Measurements from ENCODE around the gene KRTAP5-10. TPM values are rescaled to one million over a fixed set of nuclear protein-coding genes. Genes with fewer than 3 reads are reported as not detected.
"Not testable (repeated sequence)": the region's sequence is repeated elsewhere in the genome, so short reads cannot be mapped to it uniquely, and the experiment has no call there.

KRTAP5-10 gene
- polyA plus RNA-seq, 1 experiment, result 0.06 TPM

DNA sequence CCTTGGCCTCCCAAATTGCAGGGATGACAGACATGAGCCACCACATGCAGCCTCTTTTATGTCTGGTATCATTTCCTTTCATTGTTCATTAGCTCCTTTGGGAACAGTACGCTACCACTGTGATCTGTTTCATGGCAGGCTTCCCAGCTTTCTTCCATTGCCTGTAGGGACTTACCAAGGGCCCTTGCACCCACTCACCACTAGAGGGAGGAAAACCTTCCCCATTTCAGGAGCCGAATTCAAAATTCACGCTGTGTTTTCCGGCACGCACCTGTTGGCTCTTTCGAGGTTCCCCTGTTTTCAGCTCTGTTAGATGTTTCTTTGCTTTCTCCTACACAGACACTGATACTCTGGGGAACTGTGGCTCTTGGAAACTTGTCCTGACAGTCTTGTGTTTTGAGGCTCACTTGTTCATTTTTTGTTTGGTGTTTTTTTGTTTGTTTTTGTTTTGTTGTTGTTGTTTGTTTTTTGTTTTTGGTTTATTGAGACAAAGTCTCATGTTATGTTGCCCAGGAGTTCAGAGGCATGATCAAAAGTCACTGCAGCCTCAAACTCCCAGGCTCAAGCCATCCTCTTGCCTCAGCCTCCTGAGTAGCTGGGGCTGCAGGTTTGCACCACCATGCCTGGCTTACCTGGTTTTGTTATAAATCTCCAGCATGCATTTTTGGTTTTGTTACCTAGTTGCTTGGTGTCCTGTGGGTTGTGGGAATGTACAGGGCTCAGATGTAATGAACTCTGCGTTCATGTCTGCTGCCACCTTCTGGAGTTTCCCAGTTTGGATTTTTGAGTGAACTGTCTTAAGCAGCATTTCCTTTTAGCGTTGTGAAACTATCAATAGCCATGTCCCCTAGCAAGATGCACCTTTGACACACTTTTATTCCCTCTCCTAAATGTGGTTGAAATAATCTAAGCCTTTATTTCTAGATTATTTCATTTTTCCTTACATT is 15.0 kb downstream of the KRTAP5-10 start:
- TF ChIP-seq CTCF (IDR thresholded peaks at IDR 0.05; ENCODE audit: insufficient read depth, low read depth, low read length), result peak; percentile 91
- Histone ChIP-seq H3K4me3 (ENCODE audit: low read depth, low read length) (no peak overlapping the region), H3K27me3 (ENCODE audit: control insufficient read depth, insufficient read depth, low read length) (no peaks in the 10 kb centered on the region; the same call in 1 of the 2 replicates), H3K36me3 (ENCODE audit: control insufficient read depth, insufficient read depth, low read length) (no peaks in the 10 kb centered on the region)
- POLR2A ChIA-PET, result interaction anchor here (0.6 kb wide), 1 partner anchor 889 kb away, joined by 6 read pairs; no protein-coding TSS in a partner anchor
- CTCF ChIA-PET, result interaction anchor here (0.5 to 1.9 kb wide), 9 partner anchors 9 to 817 kb away, joined by 3 to 14 read pairs (median 4); no protein-coding TSS in a partner anchor
- no peak for DNase-seq (ENCODE audit: low read depth)

- H3K36me3 ChIP-seq (ENCODE audit: control insufficient read depth, insufficient read depth, low read length), result no peaks in the 10 kb centered on the region
- no peak for TF ChIP-seq CTCF (IDR thresholded peaks at IDR 0.05; ENCODE audit: insufficient read depth, low read depth, low read length)
- CTCF ChIA-PET, result interaction anchor here (0.9 kb wide), 1 partner anchor 17 kb away, joined by 3 read pairs; no protein-coding TSS in a partner anchor
Observed at GRCh38 chr11:71581826-71582225, 16.5 kb downstream of the KRTAP5-10 start.

GRCh38 chr11:71582309-71582895 is 17.0 kb downstream of the KRTAP5-10 start, which contains the start of gene KRTAP5-11:
Gene KRTAP5-11 (minus strand): TSS chr11:71582875. CDS start chr11:71582837, 38 bp downstream.
- POLR2A ChIA-PET, result no interaction called here
- Histone ChIP-seq H3K27me3 (ENCODE audit: control insufficient read depth, insufficient read depth, low read length) (no peaks in the 10 kb centered on the region; the same call in 1 of the 2 replicates), H3K4me3 (ENCODE audit: low read depth, low read length) (no peak within 1 kb of the TSS), H3K36me3 (ENCODE audit: control insufficient read depth, insufficient read depth, low read length) (no peaks in the 10 kb centered on the region)
- DNase-seq (ENCODE audit: low read depth), result no peak
- CTCF ChIA-PET, result interaction anchor here (0.9 kb wide), 1 partner anchor 16 kb away, joined by 3 read pairs; no protein-coding TSS in a partner anchor
- no peak for TF ChIP-seq CTCF (IDR thresholded peaks at IDR 0.05; ENCODE audit: insufficient read depth, low read depth, low read length)

More at GRCh38 chr11:71581826-71582225, 16.5 kb downstream of the KRTAP5-10 start:
- no peaks in the 10 kb centered on the region; the same call in 1 of the 2 replicates for H3K27me3 ChIP-seq (ENCODE audit: control insufficient read depth, insufficient read depth, low read length)
- DNase-seq (ENCODE audit: low read depth), result no peak
- POLR2A ChIA-PET, result no interaction called here
- no peak overlapping the region for H3K4me3 ChIP-seq (ENCODE audit: low read depth, low read length)

DNA sequence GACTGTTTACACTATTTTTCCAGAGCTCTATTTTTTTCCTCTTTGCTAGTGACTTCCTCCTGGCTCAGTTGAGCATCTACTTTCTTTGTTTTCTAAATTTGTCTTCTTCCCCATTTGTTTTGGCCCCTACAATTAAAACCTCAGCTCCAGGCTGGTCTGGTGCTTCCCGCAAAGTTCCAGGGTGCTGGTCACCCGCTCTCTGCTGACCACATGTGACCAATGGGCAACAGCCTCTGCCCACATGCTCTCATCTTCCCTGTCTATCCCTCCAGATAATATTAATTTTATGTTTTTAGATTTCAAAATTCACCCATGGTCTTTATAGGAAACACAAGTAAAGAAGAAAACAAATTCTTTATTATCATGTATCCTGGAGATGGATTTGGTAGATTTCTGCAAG is 17.6 kb downstream of the KRTAP5-10 start:
- CTCF ChIA-PET, result interaction anchor here (0.9 kb wide), 1 partner anchor 15 kb away, joined by 3 read pairs; no protein-coding TSS in a partner anchor
- H3K36me3 ChIP-seq (ENCODE audit: control insufficient read depth, insufficient read depth, low read length); H3K27me3 ChIP-seq (ENCODE audit: control insufficient read depth, insufficient read depth, low read length); H3K4me3 ChIP-seq (ENCODE audit: low read depth, low read length); POLR2A ChIA-PET; DNase-seq (ENCODE audit: low read depth): not testable (repeated sequence)

DNA sequence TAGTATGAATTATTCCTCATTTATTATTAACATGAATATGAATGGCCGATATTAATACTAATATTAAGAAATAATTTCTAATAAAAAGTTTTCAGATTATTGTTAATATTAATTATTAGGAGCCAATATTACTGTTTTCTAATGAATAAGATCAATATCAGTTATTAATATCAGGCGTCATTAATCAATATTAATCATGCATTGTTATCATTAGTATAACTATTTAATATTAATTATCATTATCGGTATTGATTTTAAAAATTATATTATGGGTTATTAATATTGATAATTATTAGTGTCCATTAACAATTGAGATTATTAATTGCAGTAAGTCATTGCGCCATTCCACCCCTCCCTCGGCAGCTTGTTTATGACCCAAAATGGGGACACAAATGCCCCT is 20.3 kb downstream of the KRTAP5-10 start:
- DNase-seq (ENCODE audit: low read depth); POLR2A ChIA-PET; H3K36me3 ChIP-seq (ENCODE audit: control insufficient read depth, insufficient read depth, low read length); CTCF ChIA-PET; H3K4me3 ChIP-seq (ENCODE audit: low read depth, low read length); H3K27me3 ChIP-seq (ENCODE audit: control insufficient read depth, insufficient read depth, low read length): not testable (repeated sequence)

GRCh38 chr11:71588314-71588713 is 23.0 kb downstream of the KRTAP5-10 start:
- H3K27me3 ChIP-seq (ENCODE audit: control insufficient read depth, insufficient read depth, low read length); POLR2A ChIA-PET; DNase-seq (ENCODE audit: low read depth); CTCF ChIA-PET; H3K36me3 ChIP-seq (ENCODE audit: control insufficient read depth, insufficient read depth, low read length); H3K4me3 ChIP-seq (ENCODE audit: low read depth, low read length): not testable (repeated sequence)

- CTCF ChIA-PET; H3K4me3 ChIP-seq (ENCODE audit: low read depth, low read length); H3K27me3 ChIP-seq (ENCODE audit: control insufficient read depth, insufficient read depth, low read length); H3K36me3 ChIP-seq (ENCODE audit: control insufficient read depth, insufficient read depth, low read length); DNase-seq (ENCODE audit: low read depth); POLR2A ChIA-PET: not testable (repeated sequence)
Observed at GRCh38 chr11:71588822-71589545, 23.6 kb downstream of the KRTAP5-10 start.

DNA sequence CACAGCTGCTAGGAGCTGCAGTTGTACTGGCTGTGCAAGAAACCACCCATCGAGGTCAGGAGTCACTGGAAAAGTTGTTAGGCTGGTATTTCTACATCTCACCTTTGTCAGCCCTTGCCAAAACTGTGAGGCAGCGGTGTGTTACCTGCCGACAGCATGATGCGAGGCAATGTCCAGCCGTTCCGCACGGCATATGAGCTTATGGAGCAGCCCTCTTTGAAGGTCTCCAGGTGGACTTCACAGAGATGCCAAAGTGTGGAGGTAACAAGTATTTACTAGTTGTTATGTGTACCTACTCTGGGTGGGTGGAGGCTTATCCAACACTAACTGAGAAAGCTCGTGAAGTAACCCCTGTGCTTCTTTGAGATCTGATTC is 24.2 kb downstream of the KRTAP5-10 start:
- CTCF ChIA-PET; DNase-seq (ENCODE audit: low read depth); H3K4me3 ChIP-seq (ENCODE audit: low read depth, low read length); H3K27me3 ChIP-seq (ENCODE audit: control insufficient read depth, insufficient read depth, low read length); H3K36me3 ChIP-seq (ENCODE audit: control insufficient read depth, insufficient read depth, low read length); POLR2A ChIA-PET: not testable (repeated sequence)

- DNase-seq (ENCODE audit: low read depth); H3K27me3 ChIP-seq (ENCODE audit: control insufficient read depth, insufficient read depth, low read length); H3K4me3 ChIP-seq (ENCODE audit: low read depth, low read length); POLR2A ChIA-PET; H3K36me3 ChIP-seq (ENCODE audit: control insufficient read depth, insufficient read depth, low read length); CTCF ChIA-PET: not testable (repeated sequence)
Observed at GRCh38 chr11:71603221-71603620, 37.9 kb downstream of the KRTAP5-10 start.
